Measurements from ENCODE around the gene PEAR1.

The PEAR1 gene

GRCh38 chr1:156859523-156860112 is 33.9 kb upstream of the PEAR1 start:
- no peak for DNase-seq (ENCODE audit: low spot score)

- peak; percentile 38 for DNase-seq (ENCODE audit: low spot score)
Observed at GRCh38 chr1:156860113-156860627, 33.3 kb upstream of the PEAR1 start.

- DNase-seq (ENCODE audit: low spot score) = peak; percentile 24
Observed at GRCh38 chr1:156860628-156861423, 32.7 kb upstream of the PEAR1 start, which contains the start of gene NTRK1. TSS of gene NTRK1 (plus strand) at chr1:156860865. CDS start at chr1:156860935, 70 bp downstream.

- no peak for DNase-seq (ENCODE audit: low spot score)
Observed at GRCh38 chr1:156862584-156862983, 30.9 kb upstream of the PEAR1 start.

DNA sequence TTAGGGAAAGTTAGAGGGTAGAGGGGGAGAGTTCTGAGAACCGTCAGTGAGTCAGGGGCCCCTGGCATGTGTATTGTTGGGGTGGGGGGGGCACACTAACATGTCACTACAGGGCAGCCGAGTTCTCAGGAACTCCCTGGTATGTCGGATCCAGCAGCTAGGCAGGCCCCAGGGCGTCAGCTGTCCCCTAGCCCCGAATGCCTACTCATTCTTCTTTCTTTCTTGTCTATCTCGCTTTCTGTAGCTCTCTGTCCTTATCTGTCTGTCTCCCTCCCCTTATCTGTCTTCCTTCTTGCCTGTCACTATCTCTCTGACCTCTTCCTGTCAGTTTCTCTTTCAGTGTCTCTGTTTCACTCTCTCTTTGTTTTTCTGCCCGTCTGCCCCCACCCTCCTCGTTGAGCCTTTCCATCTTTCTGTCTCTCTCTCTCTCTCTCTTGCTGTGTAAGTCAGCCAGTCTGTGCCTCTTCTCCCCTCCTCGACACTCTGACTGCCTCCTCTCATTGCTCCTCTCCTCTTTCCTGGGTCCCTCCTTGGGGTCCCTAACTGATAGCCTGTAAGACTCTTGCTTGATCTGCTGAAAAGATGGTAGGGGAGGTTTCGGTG is 30.4 kb upstream of the PEAR1 start:
- no peak for DNase-seq (ENCODE audit: low spot score)

DNA sequence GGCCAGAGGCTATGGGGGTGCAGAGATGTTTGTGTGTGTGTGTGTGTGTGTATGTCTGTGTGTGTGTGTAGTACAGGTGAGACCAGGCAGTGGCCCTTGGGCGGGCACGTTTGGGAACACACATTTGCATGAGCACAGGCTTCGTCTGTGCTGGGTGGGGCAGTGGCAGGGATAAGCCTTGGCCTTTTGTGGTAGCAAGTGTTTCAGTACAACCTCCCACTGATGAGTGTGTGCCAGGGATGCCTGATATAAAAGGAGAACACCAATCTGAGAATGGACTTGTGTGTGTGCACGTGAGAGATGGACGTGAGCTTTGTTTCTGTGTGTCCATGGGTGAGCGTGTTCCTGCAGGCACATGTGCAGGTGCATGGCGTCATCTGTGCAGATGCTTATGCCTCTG is 29.9 kb upstream of the PEAR1 start:
- DNase-seq (ENCODE audit: low spot score) = no peak

- DNase-seq (ENCODE audit: low spot score) = no peak
Observed at GRCh38 chr1:156864796-156865195, 28.7 kb upstream of the PEAR1 start.

DNA sequence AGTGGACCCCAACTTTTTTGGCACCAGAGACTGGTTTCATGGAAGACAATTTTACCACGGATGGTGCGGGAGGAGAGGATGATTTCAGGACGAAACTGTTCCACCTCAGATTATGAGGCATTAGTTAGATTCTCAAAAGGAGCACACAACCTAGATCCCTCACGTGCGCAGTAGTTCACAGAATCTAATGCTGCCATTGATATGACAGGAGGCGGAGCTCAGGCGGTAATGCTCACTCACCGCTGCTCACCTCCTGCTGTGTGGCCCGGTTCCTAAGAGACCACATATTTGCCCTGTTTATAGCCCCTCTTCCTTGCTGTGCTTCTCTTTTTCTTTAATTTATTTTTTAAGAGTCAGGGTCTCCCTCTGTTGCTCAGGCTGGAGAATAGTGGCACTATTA is 28.3 kb upstream of the PEAR1 start:
- DNase-seq (ENCODE audit: low spot score) = no peak

DNA sequence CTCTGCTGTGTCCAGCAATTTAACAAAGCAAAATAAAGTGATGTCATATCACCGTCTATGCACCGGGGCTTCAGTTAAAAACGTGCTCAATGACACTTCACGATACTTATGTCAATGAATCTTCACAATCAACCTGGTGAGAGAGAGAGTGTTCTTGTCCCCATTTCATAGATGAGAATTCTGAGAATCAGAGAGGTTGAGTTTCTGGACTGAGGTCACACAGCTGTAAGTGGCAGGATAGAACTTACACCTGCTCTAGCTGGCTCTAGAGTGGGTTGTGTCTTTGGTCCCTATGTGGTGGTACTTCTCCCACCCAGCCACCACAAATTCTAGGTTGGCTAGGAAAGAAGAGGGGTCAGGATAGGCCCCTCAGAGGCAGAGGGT is 27.7 kb upstream of the PEAR1 start:
- no peak for DNase-seq (ENCODE audit: low spot score)

- no peak for DNase-seq (ENCODE audit: low spot score)
Observed at GRCh38 chr1:156866249-156866909, 27.1 kb upstream of the PEAR1 start.

DNA sequence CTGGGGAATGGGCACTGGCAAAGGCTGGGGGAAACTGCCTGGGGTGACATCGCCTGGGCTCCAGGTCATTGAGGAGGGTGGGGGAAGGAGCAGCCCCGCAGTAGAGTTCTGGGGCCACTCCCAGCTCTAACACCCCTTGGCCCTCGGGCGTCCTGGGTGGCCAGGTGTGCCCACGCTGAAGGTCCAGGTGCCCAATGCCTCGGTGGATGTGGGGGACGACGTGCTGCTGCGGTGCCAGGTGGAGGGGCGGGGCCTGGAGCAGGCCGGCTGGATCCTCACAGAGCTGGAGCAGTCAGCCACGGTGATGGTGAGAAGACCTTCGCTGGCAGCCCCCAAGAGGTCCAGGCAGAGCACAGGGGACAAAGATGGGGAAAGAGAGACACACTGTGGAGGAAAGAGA is 25.2 kb upstream of the PEAR1 start:
- no peak for DNase-seq (ENCODE audit: low spot score)

DNA sequence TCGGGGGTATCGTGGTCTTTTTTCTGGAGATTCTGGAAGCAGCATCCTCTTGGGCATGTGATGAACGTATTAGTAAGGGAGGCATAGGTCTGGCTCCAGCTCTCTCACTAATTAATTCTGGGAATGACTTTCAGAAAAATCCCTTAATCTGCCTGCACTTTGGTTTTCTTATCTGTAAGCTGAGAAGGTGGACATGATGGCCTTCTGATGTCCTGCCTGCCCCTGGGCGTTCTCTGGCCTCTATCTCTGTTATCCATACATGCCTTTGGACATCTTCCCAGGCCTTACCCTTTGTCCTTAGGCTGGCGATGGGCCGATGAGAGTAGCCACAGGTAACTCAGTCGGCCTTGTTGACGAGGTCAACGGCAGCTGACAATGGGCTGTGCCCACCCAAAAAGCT is 24.1 kb upstream of the PEAR1 start:
- no peak for DNase-seq (ENCODE audit: low spot score)

DNA sequence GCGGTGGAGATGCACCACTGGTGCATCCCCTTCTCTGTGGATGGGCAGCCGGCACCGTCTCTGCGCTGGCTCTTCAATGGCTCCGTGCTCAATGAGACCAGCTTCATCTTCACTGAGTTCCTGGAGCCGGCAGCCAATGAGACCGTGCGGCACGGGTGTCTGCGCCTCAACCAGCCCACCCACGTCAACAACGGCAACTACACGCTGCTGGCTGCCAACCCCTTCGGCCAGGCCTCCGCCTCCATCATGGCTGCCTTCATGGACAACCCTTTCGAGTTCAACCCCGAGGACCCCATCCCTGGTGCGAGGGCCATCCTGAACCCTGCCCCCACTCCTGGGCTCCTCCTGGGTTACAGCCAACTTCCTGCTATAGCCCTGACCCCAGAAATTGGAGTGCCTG is 19.9 kb upstream of the PEAR1 start:
- no peak for DNase-seq (ENCODE audit: low spot score)

GRCh38 chr1:156874142-156874541 is 19.4 kb upstream of the PEAR1 start:
- no peak for DNase-seq (ENCODE audit: low spot score)

DNA sequence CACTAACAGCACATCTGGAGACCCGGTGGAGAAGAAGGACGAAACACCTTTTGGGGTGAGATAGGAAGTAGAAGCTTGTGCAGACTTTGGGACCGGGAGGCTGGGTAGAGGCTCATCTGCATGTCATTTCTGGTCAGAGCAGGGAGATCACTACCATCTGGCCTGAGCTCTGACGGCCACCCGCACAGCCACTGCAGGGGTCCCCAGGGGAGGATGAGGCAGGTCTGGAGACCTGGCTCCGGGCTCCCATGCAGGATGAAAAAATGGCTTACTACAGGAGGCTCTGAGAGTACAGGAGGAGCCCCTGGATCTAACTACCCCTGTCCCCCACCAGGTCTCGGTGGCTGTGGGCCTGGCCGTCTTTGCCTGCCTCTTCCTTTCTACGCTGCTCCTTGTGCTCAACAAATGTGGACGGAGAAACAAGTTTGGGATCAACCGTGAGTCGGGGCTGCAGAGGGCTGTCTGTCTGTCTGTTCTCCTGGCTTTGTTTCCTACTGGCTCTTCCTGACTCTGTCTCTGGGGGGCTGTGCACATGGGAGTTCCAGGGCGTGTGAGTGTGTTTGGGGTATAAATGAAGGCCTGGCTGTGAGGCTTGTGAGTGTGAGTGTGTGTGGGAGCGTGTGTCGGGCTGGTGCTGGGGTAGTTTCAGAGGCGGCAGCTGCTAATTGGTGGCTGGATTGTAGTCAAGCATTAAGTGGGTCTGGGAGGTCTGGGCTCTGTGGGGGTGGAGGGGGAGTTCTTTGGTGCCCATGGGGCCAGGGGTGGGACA is 18.8 kb upstream of the PEAR1 start:
- no peak for DNase-seq (ENCODE audit: low spot score)

GRCh38 chr1:156875341-156875615 is 18.2 kb upstream of the PEAR1 start:
- no peak for DNase-seq (ENCODE audit: low spot score)

GRCh38 chr1:156876281-156876680 is 17.2 kb upstream of the PEAR1 start:
- DNase-seq (ENCODE audit: low spot score) = no peak

DNA sequence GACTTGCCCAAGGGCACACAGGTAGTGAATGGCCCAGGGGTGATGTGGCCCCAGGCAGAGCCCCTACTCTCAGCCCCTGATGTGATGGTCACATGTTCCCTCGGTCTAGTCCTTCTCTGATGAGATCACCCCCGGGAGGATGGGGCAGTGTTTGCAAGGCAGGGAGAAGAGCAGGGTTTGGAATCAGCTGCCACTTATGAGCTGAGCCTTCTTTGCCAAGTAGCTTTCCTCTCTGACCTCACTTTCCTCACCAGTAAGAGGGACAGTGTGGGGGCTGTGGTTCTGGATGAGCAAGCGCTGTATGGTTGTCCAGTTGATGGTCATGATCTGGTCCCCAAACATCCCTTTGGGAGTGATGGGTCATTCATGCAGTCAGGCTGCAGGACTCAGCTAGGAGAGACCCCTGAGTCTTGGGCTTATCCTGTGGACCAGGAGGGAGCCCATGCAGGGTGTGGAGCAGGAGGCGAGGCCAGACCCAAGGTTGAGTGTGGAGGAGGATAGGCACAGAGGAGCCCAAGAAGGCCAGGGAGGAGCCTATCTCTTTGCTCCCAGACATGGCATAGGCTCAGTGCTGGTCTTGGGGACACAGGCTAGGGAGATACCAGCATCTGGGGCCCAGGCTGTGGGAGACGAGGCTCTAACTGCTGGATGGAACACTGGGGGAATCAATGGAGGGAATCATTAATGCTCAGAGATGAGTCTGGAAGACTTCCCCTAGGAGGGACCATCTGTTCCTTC is 15.9 kb upstream of the PEAR1 start:
- DNase-seq (ENCODE audit: low spot score) = peak; percentile 58

DNA sequence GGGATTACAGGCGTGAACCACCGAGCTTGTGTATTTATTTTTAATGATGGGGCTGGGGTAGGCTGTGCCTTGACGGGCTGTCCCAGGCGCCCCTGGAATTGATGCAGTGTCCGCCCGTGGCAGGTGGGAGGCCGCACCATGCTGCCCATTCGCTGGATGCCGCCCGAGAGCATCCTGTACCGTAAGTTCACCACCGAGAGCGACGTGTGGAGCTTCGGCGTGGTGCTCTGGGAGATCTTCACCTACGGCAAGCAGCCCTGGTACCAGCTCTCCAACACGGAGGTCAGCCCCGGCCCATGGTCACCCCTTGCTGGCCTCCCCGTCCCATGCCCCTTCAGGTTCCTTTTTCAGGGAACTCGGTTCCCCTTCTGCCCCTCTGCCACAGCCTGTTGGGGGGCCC is 13.6 kb upstream of the PEAR1 start:
- no peak for DNase-seq (ENCODE audit: low spot score)

GRCh38 chr1:156880473-156880872 is 13.0 kb upstream of the PEAR1 start:
- DNase-seq (ENCODE audit: low spot score) = no peak

DNA sequence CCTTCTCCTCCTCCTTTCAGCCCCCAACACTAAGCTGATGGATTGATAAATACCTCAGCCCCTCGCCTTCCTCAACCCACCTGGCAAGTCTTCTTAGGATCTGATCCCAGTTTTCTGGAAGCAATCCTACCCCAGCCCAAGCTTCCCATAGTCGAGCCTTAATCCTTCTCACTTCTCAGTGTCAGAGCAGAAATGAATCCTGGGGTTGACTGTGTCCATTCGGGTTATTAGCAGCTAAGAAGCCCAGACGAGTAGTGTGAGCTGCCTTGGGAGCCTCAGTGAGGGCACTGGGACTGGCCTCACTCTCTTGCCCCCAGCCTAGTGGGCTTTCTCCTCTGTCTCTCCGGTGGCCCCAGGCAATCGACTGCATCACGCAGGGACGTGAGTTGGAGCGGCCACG is 12.4 kb upstream of the PEAR1 start:
- no peak for DNase-seq (ENCODE audit: low spot score)

Measured in hematopoietic multipotent progenitor cell treated with erythropoietin and hydrocortisone succinate and interleukin-3 and kit ligand, for 17 days (in vitro differentiated cells).